ENCODE data around the gene CBX6.

CBX6 gene

DNA sequence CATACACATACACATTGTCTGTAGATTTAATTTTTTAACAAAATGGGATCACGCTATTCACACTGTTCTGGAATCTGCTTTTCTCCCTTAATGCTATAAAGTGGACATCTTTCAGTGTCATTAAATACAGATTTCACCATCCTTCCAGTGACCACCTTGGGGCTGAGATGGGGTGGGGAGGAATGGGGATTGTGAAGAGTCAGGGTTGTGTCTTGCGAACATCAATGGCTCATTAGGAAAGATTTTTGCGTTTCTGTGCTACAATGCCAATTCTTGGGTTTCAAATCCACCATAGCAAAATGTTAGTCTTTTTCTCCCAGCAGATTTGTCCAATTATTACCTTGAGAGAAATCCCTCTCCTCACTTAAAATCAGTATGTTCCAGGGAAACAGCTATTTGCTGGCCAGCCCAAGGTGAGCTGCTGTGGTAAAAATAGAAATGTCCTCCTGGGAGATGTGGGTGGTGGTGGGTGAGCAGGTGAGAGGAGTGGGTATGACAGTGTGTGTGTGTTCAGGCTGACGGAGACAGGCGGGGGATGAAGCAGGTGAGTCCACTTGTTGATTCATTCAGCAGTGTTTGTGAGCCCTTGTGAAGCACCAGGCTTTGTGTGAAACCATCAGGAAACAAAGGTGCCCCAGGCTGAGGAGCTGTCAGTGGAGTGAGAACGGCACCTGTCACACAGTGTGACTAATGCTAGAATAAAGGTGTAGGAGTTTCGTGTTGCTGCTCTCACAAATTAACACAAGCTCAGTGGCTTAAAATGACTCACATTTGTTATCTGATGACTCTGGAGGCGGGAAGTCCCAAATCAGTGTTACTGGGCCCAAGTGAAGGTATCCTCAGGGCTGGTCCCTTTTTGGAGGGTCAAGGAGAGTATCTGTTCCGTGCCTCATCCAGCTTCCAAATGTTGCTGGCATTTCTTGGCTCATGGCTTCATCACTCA is 1.7 kb upstream of the CBX6 start:
- DNase-seq (ENCODE audit: low read depth), result peak; percentile 49

GRCh38 chr22:38872831-38873248 is 824 bp upstream of the CBX6 start:
- no peak for DNase-seq (ENCODE audit: low read depth)

DNA sequence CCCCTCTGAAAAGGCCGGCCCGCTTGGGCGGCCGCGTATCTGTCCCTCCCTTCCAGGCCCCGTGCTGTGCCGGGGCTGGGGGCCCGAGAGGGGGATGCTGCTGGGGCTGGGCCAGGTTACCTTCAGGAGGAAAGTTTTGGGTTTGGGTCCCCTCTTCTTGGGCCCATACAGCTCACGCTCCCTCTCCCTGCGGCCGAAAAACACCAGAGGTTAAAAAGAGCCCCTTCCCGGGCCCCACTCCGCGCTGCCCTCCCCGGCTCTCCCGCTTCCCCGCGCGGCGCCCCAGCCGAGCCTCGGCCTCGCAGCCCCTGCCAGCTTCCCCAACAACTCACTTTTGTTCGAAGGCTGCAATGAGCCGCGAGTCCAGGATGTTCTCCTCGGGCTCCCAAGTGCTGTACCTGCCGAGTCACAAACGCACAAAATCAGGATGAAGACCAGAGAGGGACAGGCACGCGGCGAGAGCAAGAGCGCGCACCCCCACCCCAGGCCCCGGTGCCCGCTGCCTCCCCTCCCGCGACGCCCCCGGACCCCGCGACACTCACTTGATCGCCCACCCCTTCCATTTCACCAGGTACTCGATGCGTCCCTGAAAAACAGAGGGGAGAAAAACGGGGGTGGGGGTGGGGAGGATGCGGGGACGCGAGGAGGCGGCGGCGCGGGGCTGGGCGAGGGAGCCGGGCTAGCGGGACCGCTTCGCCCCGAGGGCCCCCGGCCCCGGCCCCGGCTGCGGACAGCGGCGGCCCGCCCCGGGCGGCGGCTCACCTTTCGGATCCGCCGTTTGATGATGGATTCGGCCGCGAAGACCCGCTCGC is 450 bp downstream of the CBX6 start:
- no peak for DNase-seq (ENCODE audit: low read depth)

GRCh38 chr22:38870791-38871359 is 1.1 kb downstream of the CBX6 start:
- DNase-seq (ENCODE audit: low read depth), result no peak

DNA sequence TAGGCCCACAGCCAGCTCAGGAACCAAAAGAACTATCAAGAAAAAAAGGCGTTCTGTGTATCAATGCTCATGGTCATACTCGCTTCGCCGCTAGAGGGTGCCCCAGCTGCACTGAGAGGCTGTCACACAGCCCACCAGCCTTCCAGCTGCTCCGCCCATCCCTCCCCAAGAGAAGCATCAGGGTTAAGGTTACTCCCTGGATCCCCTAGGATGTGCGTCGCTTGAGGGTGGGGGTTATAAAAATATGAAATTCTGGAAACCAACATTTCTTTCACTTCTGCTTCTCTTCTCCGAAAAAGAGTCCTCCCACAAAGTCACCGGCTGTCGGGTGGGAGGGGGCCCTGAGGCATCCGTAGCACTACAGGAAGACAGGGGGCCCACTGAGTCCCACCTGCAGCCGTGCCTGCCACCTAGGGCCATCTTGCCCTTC is 1.7 kb downstream of the CBX6 start:
- peak; percentile 71 for DNase-seq (ENCODE audit: low read depth)

DNA sequence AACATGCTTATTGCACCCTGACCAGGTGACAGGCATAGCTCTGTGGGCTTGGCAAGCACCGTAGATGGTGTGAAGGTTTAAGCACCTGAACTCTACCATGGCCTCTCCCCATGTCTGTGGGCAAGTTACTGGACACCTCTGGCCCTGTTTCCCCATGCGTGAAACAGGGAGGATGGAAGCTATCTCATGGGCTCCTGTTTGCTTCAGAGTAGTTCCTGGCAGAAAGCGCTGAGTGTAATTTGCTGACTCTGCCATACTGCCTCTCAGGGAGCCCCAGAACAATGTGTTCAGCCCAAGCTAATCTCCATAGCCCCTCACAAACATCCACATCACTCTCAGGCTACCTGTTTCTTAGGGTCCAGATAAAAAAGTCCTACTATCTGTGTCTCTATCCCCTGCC is 2.4 kb downstream of the CBX6 start:
- DNase-seq (ENCODE audit: low read depth), result no peak

DNA sequence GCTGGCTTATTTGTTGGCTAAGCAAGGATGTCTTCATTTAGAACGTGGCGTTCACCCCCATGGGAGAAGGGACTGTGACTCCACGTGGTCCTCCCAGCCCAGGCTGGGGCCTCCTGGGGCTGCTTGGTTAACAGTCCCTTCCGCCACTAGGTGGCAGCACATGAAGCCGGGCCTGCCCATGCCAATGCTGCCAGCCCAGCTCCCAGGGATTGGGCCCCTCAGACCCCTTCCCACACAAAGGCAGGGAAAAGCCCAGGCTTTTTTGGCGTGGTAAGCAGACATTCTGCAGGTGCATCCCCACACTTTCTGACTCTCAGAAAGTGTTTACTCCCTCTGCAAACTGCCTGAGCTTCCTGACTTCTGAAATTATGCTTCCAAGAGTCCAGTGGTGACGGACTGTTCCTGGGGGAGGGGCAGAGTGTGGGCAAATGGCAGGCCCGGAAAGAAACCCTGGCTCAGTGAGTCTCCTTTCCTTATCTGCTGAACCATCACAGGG is 3.1 kb downstream of the CBX6 start:
- DNase-seq (ENCODE audit: low read depth), result peak; percentile 69

DNA sequence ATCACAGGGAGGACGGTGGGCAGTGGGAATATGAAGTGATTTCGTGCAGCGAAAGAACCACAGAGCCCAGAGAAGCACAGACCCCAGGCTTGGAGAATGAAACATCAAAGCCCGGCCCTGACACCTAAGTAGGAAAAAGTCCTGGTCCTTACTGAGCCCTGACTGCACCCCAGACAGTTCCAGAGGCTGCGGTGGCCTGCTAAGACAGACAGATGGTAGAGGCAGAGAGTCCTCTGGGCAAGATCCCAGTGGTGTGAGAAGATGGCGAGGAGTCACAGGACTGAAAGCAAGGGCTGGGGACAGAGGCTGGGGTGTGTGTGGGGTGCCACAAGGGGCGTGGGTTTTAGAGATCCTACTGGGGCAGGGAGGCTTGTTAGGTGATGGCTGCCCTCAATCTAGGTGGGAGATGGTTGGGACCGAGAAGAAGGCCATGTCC is 3.7 kb downstream of the CBX6 start:
- DNase-seq (ENCODE audit: low read depth), result no peak

DNA sequence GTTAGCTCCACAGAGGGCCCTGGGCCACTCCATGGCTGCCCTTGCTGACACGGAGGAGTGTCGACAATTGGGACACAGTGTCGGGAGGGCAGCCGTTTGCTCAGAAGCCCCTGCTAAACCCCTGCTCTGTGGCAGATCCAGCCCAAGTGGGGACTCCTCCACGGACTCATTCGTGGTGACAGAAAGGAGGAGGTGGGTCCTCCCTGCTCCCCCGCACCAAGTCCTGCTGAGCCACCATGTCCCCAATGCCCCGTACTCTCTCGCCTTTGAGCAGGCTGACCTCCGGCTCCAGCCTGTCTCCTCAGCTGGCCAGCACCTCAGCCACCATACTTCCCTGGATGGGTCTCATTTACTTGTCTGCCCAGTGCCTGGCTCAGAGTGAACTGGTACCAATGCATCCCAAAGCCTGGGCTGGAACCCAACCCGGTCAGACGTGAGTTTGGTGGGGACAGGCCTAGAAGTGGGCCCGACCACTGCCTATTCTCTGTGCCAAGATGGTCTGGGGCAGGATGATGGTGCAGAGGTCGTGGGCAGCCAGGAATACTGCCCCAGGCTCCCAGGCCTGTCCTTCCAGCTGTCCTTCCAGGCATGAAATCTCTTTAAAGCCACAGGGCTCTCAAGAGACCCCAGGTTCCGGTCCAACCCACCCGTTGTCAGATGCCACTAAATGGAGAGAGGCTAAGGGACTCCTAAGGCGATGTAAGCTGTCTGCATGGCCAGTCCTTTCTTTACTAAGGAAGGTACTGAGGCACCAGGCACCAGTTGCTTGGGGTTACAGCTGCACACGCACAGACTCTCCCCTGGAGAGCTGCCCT is 4.3 kb downstream of the CBX6 start:
- no peak for DNase-seq (ENCODE audit: low read depth)

DNA sequence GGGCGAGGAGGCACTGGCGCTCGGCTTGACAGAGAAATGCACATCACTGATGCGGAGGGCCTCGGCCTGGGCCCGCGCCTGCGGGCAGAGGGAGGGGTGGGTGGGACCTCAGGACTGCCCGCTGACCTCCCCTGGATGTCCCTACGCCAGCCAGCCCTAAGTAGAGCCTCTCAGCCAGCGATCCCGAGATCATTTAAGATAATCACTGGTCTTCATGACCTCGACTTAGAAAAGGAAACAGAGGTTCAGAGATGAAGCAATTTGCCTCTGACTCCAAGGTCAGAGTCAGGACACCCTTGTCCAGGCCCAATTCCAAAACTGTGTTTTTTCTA is 4.9 kb downstream of the CBX6 start:
- no peak for DNase-seq (ENCODE audit: low read depth)

DNA sequence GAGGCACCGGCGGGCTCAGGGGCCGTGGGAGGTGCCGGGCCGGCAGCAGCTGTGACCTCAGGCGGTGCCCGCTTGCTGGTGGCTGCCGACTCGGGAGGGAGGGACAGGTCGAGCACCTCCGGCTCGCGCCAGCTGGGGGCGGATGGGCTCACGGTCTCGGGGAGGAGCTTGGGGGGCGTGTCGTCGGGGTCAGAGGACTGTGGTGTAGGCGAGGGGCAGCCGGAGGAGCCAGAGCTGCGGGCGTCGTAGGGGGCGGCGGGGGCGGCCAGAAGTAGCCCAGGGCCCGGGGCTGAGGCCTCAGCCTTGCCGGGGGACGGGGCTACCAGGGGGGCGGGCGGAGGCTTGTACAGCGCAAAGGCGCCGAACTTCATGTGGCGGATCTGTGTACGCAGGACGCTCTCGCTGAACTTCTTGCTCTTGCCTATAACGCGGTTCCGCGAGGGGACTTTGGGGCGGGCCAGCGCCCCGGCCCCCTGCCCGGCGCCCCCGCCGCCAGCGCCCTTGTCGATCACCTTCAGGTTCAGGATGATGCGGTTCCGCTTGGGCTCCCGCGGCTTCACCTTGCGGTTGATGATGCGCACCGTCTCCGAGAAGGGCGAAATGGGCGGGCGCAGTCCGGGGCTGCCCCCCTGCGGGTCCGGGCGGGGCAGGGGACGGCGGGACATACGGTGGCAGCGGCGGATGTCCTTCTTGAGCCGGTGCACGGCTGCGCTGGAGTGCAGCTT is 5.5 kb downstream of the CBX6 start:
- DNase-seq (ENCODE audit: low read depth), result no peak

GRCh38 chr22:38866024-38866398 is 6.0 kb downstream of the CBX6 start:
- no peak for DNase-seq (ENCODE audit: low read depth)

- DNase-seq (ENCODE audit: low read depth), result no peak
These were observed 6.6 kb downstream of the CBX6 start for GRCh38 chr22:38865201-38866023.

DNA sequence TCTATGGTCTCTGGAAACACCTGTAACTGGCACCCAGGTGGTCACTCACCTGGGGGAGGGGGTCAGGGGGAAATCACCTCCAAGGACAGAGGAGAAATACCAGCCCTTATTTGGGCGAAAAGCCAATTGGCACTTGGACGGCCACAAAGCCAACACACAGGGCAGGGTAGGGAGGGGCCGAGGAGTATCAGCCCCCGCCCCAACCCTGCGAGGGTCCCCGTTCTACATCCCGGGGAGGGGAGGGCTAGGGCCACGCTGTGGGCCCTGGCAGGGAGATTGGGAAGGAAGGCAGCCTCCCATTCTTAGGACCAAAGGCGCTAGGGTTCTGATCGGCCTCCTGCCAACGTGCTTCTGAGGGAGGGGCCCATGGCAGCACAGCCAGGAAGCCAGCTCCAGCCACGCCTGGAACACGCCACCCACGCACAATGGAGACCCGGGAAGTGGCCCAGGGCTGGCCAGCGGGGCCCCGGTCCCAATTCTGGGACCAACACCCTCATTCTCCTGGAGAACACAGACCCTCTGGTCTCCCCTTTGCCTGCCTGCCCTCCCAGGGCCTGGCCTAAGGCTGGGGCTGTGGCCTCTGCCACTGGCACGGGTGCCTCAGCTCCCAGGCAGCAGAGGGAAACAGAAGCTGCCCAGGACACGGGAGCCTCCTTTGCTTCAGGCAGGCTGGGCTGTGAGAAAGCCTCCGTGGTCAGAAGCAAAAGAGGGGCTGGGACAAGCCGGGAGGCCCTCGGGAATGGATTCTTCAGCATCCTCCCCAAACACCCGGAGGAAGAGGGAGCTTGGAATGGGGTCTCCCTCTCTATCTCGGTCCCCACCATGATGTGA is 7.4 kb downstream of the CBX6 start:
- DNase-seq (ENCODE audit: low read depth), result no peak

DNA sequence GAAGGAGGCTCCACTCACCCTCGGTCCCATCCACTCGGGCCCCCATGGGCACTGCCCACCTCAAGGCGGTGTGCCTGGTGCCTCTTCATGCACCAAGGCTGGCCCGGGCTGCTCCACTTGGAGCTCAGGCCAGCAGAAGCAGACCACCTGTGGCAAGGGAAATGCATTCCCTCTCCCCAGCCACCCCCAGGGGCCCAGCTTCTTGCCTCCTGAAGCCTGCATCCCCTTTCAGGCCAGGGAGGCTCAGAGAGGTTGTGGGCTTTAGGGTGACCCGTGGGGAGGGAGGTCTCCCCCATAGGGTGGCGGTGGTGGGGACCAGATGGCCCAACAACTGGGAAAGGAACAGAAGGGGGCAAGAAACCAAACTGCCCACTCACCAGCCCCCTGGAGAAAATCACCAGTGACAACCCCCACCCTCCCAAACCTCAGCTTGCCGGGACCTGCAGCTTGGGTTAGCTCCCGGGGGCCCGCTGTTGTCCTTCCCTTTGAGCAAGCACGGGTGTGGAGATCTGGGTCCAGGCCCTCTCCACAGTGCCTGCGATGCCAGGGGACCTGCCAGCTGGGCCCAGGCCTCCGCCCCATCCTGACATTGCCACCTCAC is 8.4 kb downstream of the CBX6 start:
- no peak for DNase-seq (ENCODE audit: low read depth)

- no peak for DNase-seq (ENCODE audit: low read depth)
These were observed 9.4 kb downstream of the CBX6 start for GRCh38 chr22:38862375-38863329.

DNA sequence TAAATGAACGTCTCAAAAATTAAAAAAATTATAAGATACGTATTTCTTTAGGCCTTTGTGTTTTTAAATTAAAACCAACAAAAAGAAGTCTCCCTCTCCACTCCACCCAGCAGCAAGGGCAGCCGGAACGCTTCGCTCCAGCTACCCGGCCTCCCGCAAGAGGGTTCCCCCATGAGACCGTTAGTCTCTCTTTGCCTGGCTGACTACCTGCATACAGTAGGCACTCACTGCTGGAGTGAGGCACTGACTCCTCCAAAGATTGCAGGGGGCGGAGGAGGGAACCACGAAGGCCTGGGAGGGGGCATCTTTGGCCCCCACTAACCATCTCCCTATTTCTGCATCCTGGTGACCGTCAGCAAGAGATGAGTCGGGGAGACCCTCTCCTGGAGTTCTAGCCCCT is 10.1 kb downstream of the CBX6 start:
- DNase-seq (ENCODE audit: low read depth), result no peak

Data from stimulated activated CD8-positive, alpha-beta memory T cell treated with anti-CD3 and anti-CD28 coated beads, Interleukin-12 subunit alpha, Interleukin-12 subunit beta, amount 100 ng/mL, for 4 hours (primary cell).